NT2/D1 (cell line): ENCODE data around the gene CARD11.

Experiments used
- YY1 ChIP-seq: IDR thresholded peaks from 2 replicates; pipeline ENCODE4 v1.6.1; 2011; ENCODE audit not compliant: insufficient read length, insufficient read depth
- ZNF274 ChIP-seq: IDR thresholded peaks from 2 replicates; pipeline ENCODE4 v1.6.1; 2011; ENCODE audit warnings: mild to moderate bottlenecking, low read depth, low read length

- TF ChIP-seq YY1 (no peak), ZNF274 (no peak)
These were observed 49.8 kb downstream of the CARD11 start for GRCh38 chr7:2993868-2994267.
